Kidney (tissue), 14 donors: ENCODE data around the gene ILKAP. TPM values are rescaled to one million over a fixed set of nuclear protein-coding genes. Genes with fewer than 3 reads are reported as not detected.

Source experiments
- DNase-seq, 5 donors: peaks; one replicate each; pipeline ENCODE4 v3.0.0-alpha.2; 2013 to 2020
- FAIRE-seq: peaks from 2 replicates; lab custom pipeline; 2012; peaks lifted over from hg19 to GRCh38; lab: Jason Lieb, UNC
- H3K27ac ChIP-seq, 2 donors: one replicate each; pipeline ENCODE4 v1.7.0; 2013; ENCODE audit warnings: low read depth in 2 of 2, low read length in 2 of 2, inconsistent platforms in 1 of 2
- H3K27me3 ChIP-seq: one replicate; pipeline ENCODE4 v1.7.1; 2013; ENCODE audit warnings: low read length, inconsistent platforms; ENCODE audit not compliant: control insufficient read depth, insufficient read depth
- H3K36me3 ChIP-seq, 3 donors: one replicate each; pipeline versions ENCODE4 v1.7.0 to v1.7.1; 2013; ENCODE audit warnings: low read length in 3 of 3, control low read depth in 1 of 3, inconsistent platforms in 1 of 3; ENCODE audit not compliant: insufficient read depth in 3 of 3, control insufficient read depth in 2 of 3
- H3K4me1 ChIP-seq, 3 donors: one replicate each; pipeline versions ENCODE4 v1.7.0 to v1.7.1; 2013; ENCODE audit warnings: low read length in 3 of 3, inconsistent platforms in 1 of 3, low read depth in 1 of 3; ENCODE audit not compliant: control insufficient read depth in 2 of 3, insufficient read depth in 2 of 3
- H3K4me3 ChIP-seq, 3 donors: one replicate each; pipeline versions ENCODE4 v1.7.0 to v1.8.1; 2013; ENCODE audit warnings: low read length in 3 of 3, control low read depth in 1 of 3, inconsistent platforms in 1 of 3
- H3K9ac ChIP-seq, 3 donors: one replicate each; pipeline versions ENCODE4 v1.7.0 to v1.7.1; 2013; ENCODE audit warnings: low read length in 3 of 3, control low read depth in 1 of 3, inconsistent platforms in 1 of 3
- H3K9me3 ChIP-seq, 3 donors: one replicate each; pipeline versions ENCODE4 v1.7.0 to v1.7.1; 2013; ENCODE audit warnings: low read length in 3 of 3, control low read depth in 1 of 3, inconsistent platforms in 1 of 3; ENCODE audit not compliant: control insufficient read depth in 2 of 3, insufficient read depth in 1 of 3
- CTCF ChIP-seq: IDR thresholded peaks from 3 replicates; pipeline ENCODE4 v1.5.1; 2012; ENCODE audit warnings: mild to moderate bottlenecking, moderate library complexity, borderline replicate concordance; ENCODE audit not compliant: insufficient read depth; ENCODE audit errors: extremely low read depth
- intact Hi-C: fragments of 100-400 bp; cut with DNase I; formaldehyde crosslinking; loops from one replicate; pipeline ENCODE4 v1.11.1; 2022
- polyA plus RNA-seq: library from polyadenylated mRNA; stranded (reverse); fragments of 350-450 nt; fragmentation: Illumina TruSeq; extraction: RNeasy Lipid Tissue Mini Kit (QIAGEN cat#74804); gene quantifications from one replicate; pipeline ENCODE4 v1.2.3, GENCODE V29; 2014; ENCODE audit warnings: low read depth, low replicate concordance; ENCODE audit not compliant: insufficient read depth
- total RNA-seq: library from RNA; stranded (reverse); fragmentation: NEBNext Ultra II Directional; extraction: Animal tissue kit (Norgen Biotek cat#: 25700); gene quantifications from one replicate; pipeline ENCODE4 v1.2.1, GENCODE V29; 2021
- donor health status: control.
- donor health status: control.
- donor health status: control.
- donor health status: control.
- donor health status: control.
- donor health status: DM: yes; HTN: yes; CAD: no.
- donor health status: Normal renal cell carcinoma (clear cell type).

The ILKAP gene
- total and polyA plus RNA-seq, 2 donors from 2014 or later: 38.4 to 47.7 TPM

- no peak for TF ChIP-seq CTCF
- DNase-seq: no peak
- Histone ChIP-seq H3K4me3 (no peak overlapping the region), H3K9ac (no peak overlapping the region), H3K9me3 (no peaks in the 10 kb centered on the region), H3K27ac (no peak overlapping the region), H3K36me3 (no peaks in the 10 kb centered on the region), H3K4me1 (peaks cover 0 to 4% (median 0%) of the 10 kb centered on the region in 3 donors), H3K27me3 (no peaks in the 10 kb centered on the region)
- no peak for FAIRE-seq
- intact Hi-C loops: no loop called here
Measured at GRCh38 chr2:238140040-238140439, 63.5 kb downstream of the ILKAP start.

GRCh38 chr2:238139196-238140039 lies 64.1 kb downstream of the ILKAP start:
- Histone ChIP-seq H3K9me3 (no peaks in the 10 kb centered on the region), H3K9ac (no peak overlapping the region), H3K4me3 (no peak overlapping the region), H3K4me1 (peaks cover 0 to 4% (median 0%) of the 10 kb centered on the region in 3 donors), H3K27me3 (no peaks in the 10 kb centered on the region), H3K27ac (no peak overlapping the region), H3K36me3 (no peaks in the 10 kb centered on the region)
- FAIRE-seq: no peak
- peak in 3 of 5 donors; percentile 48 to 77 (median 63) for DNase-seq
- TF ChIP-seq CTCF: no peak
- intact Hi-C loops: no loop called here

GRCh38 chr2:238138331-238139195 lies 64.9 kb downstream of the ILKAP start, which contains the start of gene KLHL30:
Gene KLHL30, plus strand, starts transcription at chr2:238138668. Its CDS starts 2,087 bp downstream, at chr2:238140755.
- no peaks in the 10 kb centered on the region for H3K9me3 ChIP-seq
- no peak within 1 kb of the TSS for H3K4me3 ChIP-seq
- H3K27ac ChIP-seq: no peak within 1 kb of the TSS
- H3K36me3 ChIP-seq: no peaks in the 10 kb centered on the region
- no peak for TF ChIP-seq CTCF
- peak in 2 of 5 donors; percentile 37 to 68 for DNase-seq
- FAIRE-seq: no peak
- no peaks in the 10 kb centered on the region for H3K27me3 ChIP-seq
- H3K9ac ChIP-seq: no peak within 1 kb of the TSS
- peaks cover 0 to 4% (median 0%) of the 10 kb centered on the region in 3 donors for H3K4me1 ChIP-seq
- intact Hi-C loops: no loop called here
